Pancreas (tissue), 10 donors: ENCODE measurements around the gene LZIC. TPM values are rescaled to one million over a fixed set of nuclear protein-coding genes. Genes with fewer than 3 reads are reported as not detected.
A peak's percentile ranks its signal among the peaks of the same experiment; 100 is the strongest.
"Not testable (repeated sequence)": the region's sequence is repeated elsewhere in the genome, so short reads cannot be mapped to it uniquely, and the experiment has no call there.

Source experiments
- ATAC-seq, 4 donors: fragments of 200-7000 bp; cut with Tn5 transposase; one replicate each; pipeline versions ENCODE4 v1.8.0 to v1.9.1; 2020; ENCODE audit warnings: mild to moderate bottlenecking in 4 of 4, moderate library complexity in 4 of 4
- DNase-seq, 6 donors: peaks; one replicate each; pipeline ENCODE4 v3.0.0-alpha.2; 2020
- FAIRE-seq: peaks from 2 replicates; lab custom pipeline; 2012; peaks lifted over from hg19 to GRCh38; lab: Jason Lieb, UNC
- H3K27ac ChIP-seq, 4 donors: fragments of 200-600 bp; sonication (generic); 1 replicate in 3 of 4; 2 replicates in 1 of 4; pipeline versions ENCODE4 v1.5.0 to v1.8.0; 2020
- H3K27me3 ChIP-seq, 4 donors: fragments of 200-600 bp; one replicate each; pipeline ENCODE4 v1.8.0; 2021
- H3K36me3 ChIP-seq, 3 donors: fragments of 200-600 bp; sonication (generic) in 1 of 3; one replicate each; pipeline versions ENCODE4 v1.5.0 to v1.8.0; 2020 to 2021
- H3K4me1 ChIP-seq, 3 donors: fragments of 200-600 bp; one replicate each; pipeline ENCODE4 v1.8.0; 2021
- H3K4me3 ChIP-seq, 4 donors: fragments of 200-600 bp; sonication (generic) in 2 of 4; one replicate each; pipeline versions ENCODE4 v1.5.0 to v1.8.0; 2020 to 2021
- H3K9me3 ChIP-seq, 4 donors: fragments of 200-600 bp; one replicate each; pipeline ENCODE4 v1.8.0; 2021
- CTCF ChIP-seq, 4 donors: fragments of 200-600 bp; sonication (generic) in 3 of 4; IDR thresholded peaks; one replicate each; pipeline versions ENCODE4 v1.5.0 to v1.8.0; 2021; ENCODE audit warnings: antibody characterized with exemption in 4 of 4
- WGBS, 2 donors: extraction: QIAGEN DNeasy Blood & Tissue Kit; methylation state at CpG; one replicate each; pipeline ENCODE4 v1.1.7; 2013; 5-methylcytosine and 5-hydroxymethylcytosine counted together
- intact Hi-C, 3 donors: fragments of 100-400 bp; cut with DNase I; formaldehyde crosslinking; loops; one replicate each; pipeline versions ENCODE4 v1.11.1 to v1.14.2; 2022
- polyA plus RNA-seq, 2 donors: library from polyadenylated mRNA; stranded (reverse); fragments of 200-250 nt; gene quantifications; one replicate each; pipeline ENCODE4 v1.2.3, GENCODE V29; 2013
- total RNA-seq, 6 donors: library from RNA; stranded (reverse); fragmentation: NEBNext Ultra II Directional in 4 of 6; extraction: Animal tissue kit (Norgen Biotek cat#: 25700) in 4 of 6; gene quantifications; one replicate each; pipeline versions ENCODE4 v1.2.1 to v1.2.4, GENCODE V29; 2021 to 2023
- donor health status: healthy with polysubstance abuse.
- donor health status: DM: no; HTN: no; CAD: no; lungs with moderate emphysema.
- donor health status: DM: no; HTN: no; CAD: no.
- donor health status: control.
- donor health status: control.
- donor health status: Bipolar disorder and iron deficiency.
- donor health status: DM: yes; HTN: yes; CAD: no.
- donor health status: DM: no; HTN: no; CAD: no.
- donor health status: DM: no; HTN: no; CAD: no.
- donor health status: DM: yes; HTN: yes; CAD: no.

The LZIC gene
- total and polyA plus RNA-seq, 8 donors = 5.5 to 19.6 (median 11.7) TPM

- intact Hi-C loops = no loop called here
- H3K36me3 ChIP-seq = no peaks in the 10 kb centered on the region
- TF ChIP-seq CTCF (IDR thresholded peaks at IDR 0.05) = no peak
- FAIRE-seq (no peak), DNase-seq (no peak), ATAC-seq (peak in 1 of 4 donors; percentile 44)
- 51 to 67% methylated on average over 5 of the region's 5 CpGs for WGBS, 2 donors
- no peak overlapping the region for H3K27ac ChIP-seq
- H3K27me3 ChIP-seq = no peaks in the 10 kb centered on the region
- no peaks in the 10 kb centered on the region for H3K9me3 ChIP-seq
- H3K4me3 ChIP-seq = no peak overlapping the region
- H3K4me1 ChIP-seq = no peaks in the 10 kb centered on the region
Observed at GRCh38 chr1:9922342-9922741, 20.8 kb downstream of the LZIC start.

- WGBS, 2 donors = 83 to 89% methylated on average over 5 of the region's 5 CpGs
Observed at GRCh38 chr1:9920606-9921005, 22.6 kb downstream of the LZIC start.

GRCh38 chr1:9917901-9918300 lies 25.3 kb downstream of the LZIC start:
- no peak for DNase-seq
- intact Hi-C loops = no loop called here
- WGBS, 2 donors = 73 to 77% methylated on average over 1 of the region's 1 CpG
- Histone ChIP-seq H3K9me3 (no peaks in the 10 kb centered on the region), H3K27me3 (no peaks in the 10 kb centered on the region), H3K4me1 (peaks cover 0 to 10% (median 9%) of the 10 kb centered on the region in 3 donors), H3K36me3 (no peaks in the 10 kb centered on the region), H3K27ac (no peak overlapping the region), H3K4me3 (no peak overlapping the region)
- ATAC-seq = no peak
- FAIRE-seq = no peak
- no peak for TF ChIP-seq CTCF (IDR thresholded peaks at IDR 0.05)

More at GRCh38 chr1:9920606-9921005, 22.6 kb downstream of the LZIC start:
- no peak overlapping the region for H3K4me3 ChIP-seq
- ATAC-seq = no peak
- H3K27ac ChIP-seq = no peak overlapping the region
- FAIRE-seq = no peak
- no peak for TF ChIP-seq CTCF (IDR thresholded peaks at IDR 0.05)
- DNase-seq = no peak
- no peaks in the 10 kb centered on the region for H3K9me3 ChIP-seq
- no peaks in the 10 kb centered on the region for H3K4me1 ChIP-seq
- intact Hi-C loops = no loop called here
- H3K36me3 ChIP-seq = no peaks in the 10 kb centered on the region
- H3K27me3 ChIP-seq = no peaks in the 10 kb centered on the region

- peaks cover 0 to 10% (median 9%) of the 10 kb centered on the region in 3 donors for H3K4me1 ChIP-seq
- H3K9me3 ChIP-seq, ATAC-seq, H3K27me3 ChIP-seq, H3K27ac ChIP-seq, FAIRE-seq, H3K36me3 ChIP-seq, DNase-seq, H3K4me3 ChIP-seq, intact Hi-C loops: not testable (repeated sequence)
- 86 to 91% methylated on average over 3 of the region's 3 CpGs for WGBS, 2 donors
Observed at GRCh38 chr1:9917495-9917894, 25.7 kb downstream of the LZIC start.

GRCh38 chr1:9916452-9916851 lies 26.7 kb downstream of the LZIC start:
- Histone ChIP-seq H3K27me3 (no peaks in the 10 kb centered on the region), H3K4me1 (peaks cover 0 to 11% (median 10%) of the 10 kb centered on the region in 3 donors), H3K4me3 (no peak overlapping the region), H3K27ac (no peak overlapping the region), H3K36me3 (no peaks in the 10 kb centered on the region), H3K9me3 (no peaks in the 10 kb centered on the region)
- WGBS, 2 donors = 89 to 91% methylated on average over 2 of the region's 2 CpGs
- ATAC-seq (no peak), DNase-seq (no peak), FAIRE-seq (no peak)
- no peak for TF ChIP-seq CTCF (IDR thresholded peaks at IDR 0.05)
- intact Hi-C loops = no loop called here
